Measurements from ENCODE around the gene ALDH18A1. TPM values are rescaled to one million over a fixed set of nuclear protein-coding genes. Genes with fewer than 3 reads are reported as not detected.

Gene ALDH18A1
- total RNA-seq, 1 donor from 2014 or later, result 172 TPM

DNA sequence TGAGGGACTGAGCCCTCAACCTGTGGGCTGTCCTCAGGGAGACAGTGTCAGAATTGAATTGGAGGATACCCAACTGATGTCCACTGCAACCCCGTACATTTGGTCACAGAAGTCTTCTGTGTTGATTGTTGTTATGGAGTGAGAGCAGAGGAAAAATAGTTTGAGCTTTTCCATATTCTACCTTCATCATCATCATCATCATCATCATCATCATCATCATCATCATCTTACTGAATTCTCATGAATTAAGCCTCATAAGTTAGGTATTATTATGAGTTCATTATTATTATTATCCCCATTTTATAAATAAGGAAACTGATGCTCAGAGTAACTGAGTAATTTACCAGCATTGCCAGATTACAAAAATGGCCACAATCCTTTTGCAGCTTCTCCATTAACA lies 8.4 kb downstream of the ALDH18A1 start:
- Mint-ChIP-seq H3K27ac (ENCODE audit: unreplicated experiment) (no peak overlapping the region), H3K4me1 (peaks cover 14% of the 10 kb centered on the region), H3K36me3 (ENCODE audit: low read depth) (peaks cover 50% of the 10 kb centered on the region), H3K9me3 (no peaks in the 10 kb centered on the region), H3K27me3 (ENCODE audit: low read depth) (no peaks in the 10 kb centered on the region), H3K4me3 (no peak overlapping the region)
- TF ChIP-seq, protein P1, sequence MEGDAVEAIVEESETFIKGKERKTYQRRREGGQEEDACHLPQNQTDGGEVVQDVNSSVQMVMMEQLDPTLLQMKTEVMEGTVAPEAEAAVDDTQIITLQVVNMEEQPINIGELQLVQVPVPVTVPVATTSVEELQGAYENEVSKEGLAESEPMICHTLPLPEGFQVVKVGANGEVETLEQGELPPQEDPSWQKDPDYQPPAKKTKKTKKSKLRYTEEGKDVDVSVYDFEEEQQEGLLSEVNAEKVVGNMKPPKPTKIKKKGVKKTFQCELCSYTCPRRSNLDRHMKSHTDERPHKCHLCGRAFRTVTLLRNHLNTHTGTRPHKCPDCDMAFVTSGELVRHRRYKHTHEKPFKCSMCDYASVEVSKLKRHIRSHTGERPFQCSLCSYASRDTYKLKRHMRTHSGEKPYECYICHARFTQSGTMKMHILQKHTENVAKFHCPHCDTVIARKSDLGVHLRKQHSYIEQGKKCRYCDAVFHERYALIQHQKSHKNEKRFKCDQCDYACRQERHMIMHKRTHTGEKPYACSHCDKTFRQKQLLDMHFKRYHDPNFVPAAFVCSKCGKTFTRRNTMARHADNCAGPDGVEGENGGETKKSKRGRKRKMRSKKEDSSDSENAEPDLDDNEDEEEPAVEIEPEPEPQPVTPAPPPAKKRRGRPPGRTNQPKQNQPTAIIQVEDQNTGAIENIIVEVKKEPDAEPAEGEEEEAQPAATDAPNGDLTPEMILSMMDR (conservative IDR thresholded peaks at IDR 0.05), result no peak
- DNase-seq (ENCODE audit: low read depth, low spot score), result no peak

DNA sequence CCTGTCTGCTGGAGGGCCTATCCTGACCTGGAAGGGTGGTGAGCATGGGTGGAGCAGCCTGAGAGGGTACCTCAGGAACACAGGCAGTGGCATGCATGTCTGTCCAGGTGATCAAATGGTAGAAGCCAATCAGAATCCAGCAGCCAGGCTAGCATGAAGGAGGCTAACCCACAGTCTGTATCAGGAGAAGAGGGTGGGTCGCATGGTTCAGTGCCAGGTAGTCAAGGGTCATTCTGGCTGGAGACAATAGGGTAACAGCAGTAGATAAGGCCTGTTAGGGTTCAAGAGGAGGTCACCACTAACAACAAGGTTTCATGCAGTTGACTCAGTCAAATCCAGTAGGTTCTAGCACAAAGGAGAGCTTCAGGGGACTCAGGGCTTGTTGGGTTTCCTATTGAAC lies 10.4 kb downstream of the ALDH18A1 start:
- Mint-ChIP-seq H3K36me3 (ENCODE audit: low read depth) (peaks cover 33% of the 10 kb centered on the region), H3K9me3 (no peaks in the 10 kb centered on the region), H3K4me3 (no peak overlapping the region), H3K4me1 (peaks cover 6% of the 10 kb centered on the region), H3K27me3 (ENCODE audit: low read depth) (no peaks in the 10 kb centered on the region), H3K27ac (ENCODE audit: unreplicated experiment) (no peak overlapping the region)
- TF ChIP-seq, protein P1 (conservative IDR thresholded peaks at IDR 0.05), result no peak
- DNase-seq (ENCODE audit: low read depth, low spot score), result no peak

DNA sequence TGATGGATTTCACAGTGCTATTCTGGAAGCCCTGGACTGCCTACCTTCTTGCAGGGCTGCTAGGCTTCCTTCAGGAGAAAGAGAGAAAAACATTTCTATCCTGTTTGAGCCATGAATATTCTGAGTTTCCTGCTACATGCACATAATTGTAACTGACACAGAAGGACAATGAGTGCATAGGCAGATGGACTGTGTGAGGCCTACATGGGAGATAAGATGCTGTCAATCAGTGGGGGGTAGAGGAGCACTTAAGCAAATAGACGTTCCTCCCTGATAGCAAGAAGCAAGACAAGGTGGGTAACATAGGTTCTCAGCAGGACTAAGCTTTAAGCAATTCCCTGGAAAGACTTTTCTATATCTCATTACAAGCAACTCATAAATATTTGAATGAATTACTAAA lies 11.6 kb downstream of the ALDH18A1 start:
- no peak overlapping the region for H3K4me3 Mint-ChIP-seq
- H3K36me3 Mint-ChIP-seq (ENCODE audit: low read depth), result peaks cover 35% of the 10 kb centered on the region
- no peaks in the 10 kb centered on the region for H3K4me1 Mint-ChIP-seq

DNA sequence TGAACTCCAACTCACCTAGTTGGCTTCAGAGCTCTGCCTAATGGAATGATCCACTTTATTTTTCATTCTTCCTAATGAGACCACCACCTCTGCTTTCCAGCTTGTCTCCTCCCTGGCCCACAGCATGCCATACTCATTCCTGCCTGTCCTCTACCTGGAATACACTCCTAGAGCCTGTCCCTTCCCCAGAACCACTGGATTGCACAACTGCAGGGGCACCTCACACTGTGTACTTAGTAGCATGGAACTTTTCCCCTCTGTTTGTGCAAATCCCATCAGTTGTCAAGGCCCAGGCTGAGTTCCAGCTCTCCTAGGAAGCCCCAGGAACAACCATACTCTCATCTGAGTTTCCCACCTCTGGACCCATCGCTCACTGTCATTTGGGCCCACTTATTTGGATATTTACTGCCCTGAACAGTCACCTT lies 15.6 kb downstream of the ALDH18A1 start:
- no peaks in the 10 kb centered on the region for H3K9me3 Mint-ChIP-seq
- peaks cover 20% of the 10 kb centered on the region for H3K36me3 Mint-ChIP-seq (ENCODE audit: low read depth)
- no peaks in the 10 kb centered on the region for H3K27me3 Mint-ChIP-seq (ENCODE audit: low read depth)
- H3K4me3 Mint-ChIP-seq, result no peak overlapping the region
- no peak for DNase-seq (ENCODE audit: low read depth, low spot score)
- TF ChIP-seq, protein P1 (conservative IDR thresholded peaks at IDR 0.05), result no peak
- no peaks in the 10 kb centered on the region for H3K4me1 Mint-ChIP-seq
- H3K27ac Mint-ChIP-seq (ENCODE audit: unreplicated experiment), result no peak overlapping the region

More for the DNA sequence above, 11.6 kb downstream of the ALDH18A1 start:
- no peak overlapping the region for H3K27ac Mint-ChIP-seq (ENCODE audit: unreplicated experiment)
- H3K9me3 Mint-ChIP-seq, result no peaks in the 10 kb centered on the region
- TF ChIP-seq, protein P1 (conservative IDR thresholded peaks at IDR 0.05), result no peak
- no peak for DNase-seq (ENCODE audit: low read depth, low spot score)
- no peaks in the 10 kb centered on the region for H3K27me3 Mint-ChIP-seq (ENCODE audit: low read depth)

DNA sequence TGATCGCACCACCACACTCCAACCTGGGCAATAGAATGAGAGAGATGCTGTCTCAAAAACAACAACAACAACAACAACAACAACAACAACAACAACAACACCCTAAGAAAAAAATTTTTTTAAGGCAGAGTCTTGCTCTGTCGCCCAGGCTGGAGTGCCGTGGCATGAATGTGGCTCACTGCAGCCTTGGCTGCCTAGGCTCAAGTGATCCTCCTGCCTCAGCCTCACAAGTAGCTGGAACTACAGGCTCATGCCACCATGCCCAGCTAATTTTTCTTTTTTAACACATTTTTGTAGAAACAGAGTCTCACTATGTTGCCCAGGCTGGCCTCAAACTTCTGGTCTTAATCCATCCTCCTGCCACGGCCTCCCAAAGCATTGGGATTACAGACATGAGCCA lies 18.6 kb downstream of the ALDH18A1 start:
- Mint-ChIP-seq H3K27me3 (ENCODE audit: low read depth) (no peaks in the 10 kb centered on the region), H3K27ac (ENCODE audit: unreplicated experiment) (no peak overlapping the region), H3K36me3 (ENCODE audit: low read depth) (peaks cover 28% of the 10 kb centered on the region), H3K4me3 (no peak overlapping the region), H3K9me3 (no peaks in the 10 kb centered on the region), H3K4me1 (no peaks in the 10 kb centered on the region)
- no peak for DNase-seq (ENCODE audit: low read depth, low spot score)
- TF ChIP-seq, protein P1 (conservative IDR thresholded peaks at IDR 0.05), result no peak

DNA sequence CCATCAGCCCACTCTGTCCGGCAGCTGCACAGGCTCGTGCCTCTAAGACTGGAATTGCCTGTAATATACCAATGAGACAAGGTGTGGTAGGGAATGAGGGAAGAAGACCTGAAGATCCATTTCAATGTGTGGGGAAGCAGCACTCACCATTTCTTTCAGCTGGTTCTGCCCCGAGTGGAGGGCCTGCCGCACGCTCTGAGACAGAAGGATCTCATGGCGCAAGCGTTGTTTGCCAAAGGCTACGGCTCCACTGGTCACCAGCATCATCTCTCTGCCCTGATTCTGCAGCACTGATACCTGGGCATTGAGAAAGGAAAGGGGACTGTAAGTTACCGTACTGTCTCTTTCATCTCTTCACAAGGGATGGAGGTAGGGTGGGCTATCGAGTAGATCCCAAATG lies 19.4 kb downstream of the ALDH18A1 start:
- H3K4me3 Mint-ChIP-seq, result no peak overlapping the region
- H3K36me3 Mint-ChIP-seq (ENCODE audit: low read depth), result peaks cover 33% of the 10 kb centered on the region
- TF ChIP-seq, protein P1 (conservative IDR thresholded peaks at IDR 0.05), result no peak
- H3K27ac Mint-ChIP-seq (ENCODE audit: unreplicated experiment), result no peak overlapping the region
- DNase-seq (ENCODE audit: low read depth, low spot score), result no peak
- H3K9me3 Mint-ChIP-seq, result no peaks in the 10 kb centered on the region
- no peaks in the 10 kb centered on the region for H3K27me3 Mint-ChIP-seq (ENCODE audit: low read depth)
- H3K4me1 Mint-ChIP-seq, result no peaks in the 10 kb centered on the region
